IMR-90 (cell line): ENCODE results near the gene DCST2. TPM values are rescaled to one million over a fixed set of nuclear protein-coding genes. Genes with fewer than 3 reads are reported as not detected.

Experiments
- ATAC-seq: fragments of 200-7000 bp; cut with Tn5 transposase; 2 replicates; pipeline ENCODE4 v1.9.1; 2020; ENCODE audit warnings: low read depth, mild to moderate bottlenecking, moderate library complexity
- BruUV-seq: library from RNA; stranded (reverse); fragments of 400-500 nt; replicated peaks from 2 replicates; lab custom pipeline; 2021; lab: Mats Ljungman, UMichigan
- CTCF ChIA-PET: fragments of 300-600 bp; formaldehyde crosslinking; extraction: SDS; loops from one replicate; lab custom pipeline; 2021; ENCODE audit warnings: antibody characterized with exemption; lab: Yijun Ruan, JAX
- POLR2A ChIA-PET: fragments of 300-600 bp; sonication (Branson Sonifier 250); formaldehyde crosslinking; loops from one replicate; lab custom pipeline; 2022; ENCODE audit warnings: antibody characterized with exemption; ENCODE audit not compliant: unreplicated experiment; lab: Charles Lee
- DNase-seq: peaks from one replicate; pipeline ENCODE4 v3.0.0; 2013
- H2AFZ ChIP-seq: replicated peaks from 2 replicates; pipeline ENCODE3; 2013; ENCODE audit warnings: low read length, mild to moderate bottlenecking; ENCODE audit not compliant: poor library complexity
- H2AK5ac ChIP-seq: 2 replicates; pipeline ENCODE4 v1.6.1; 2013; ENCODE audit warnings: low read depth, low read length, inconsistent platforms
- H2AK9ac ChIP-seq: replicated peaks from 2 replicates; pipeline ENCODE3; 2013; ENCODE audit warnings: mild to moderate bottlenecking, low read depth, low read length, moderate library complexity; ENCODE audit not compliant: poor library complexity
- H2BK120ac ChIP-seq: 2 replicates; pipeline ENCODE4 v1.6.1; 2013; ENCODE audit warnings: low read depth, low read length, inconsistent platforms
- H2BK15ac ChIP-seq: 3 replicates; pipeline ENCODE4 v1.6.1; 2013; ENCODE audit warnings: low read depth, low read length, inconsistent platforms
- H2BK20ac ChIP-seq: 2 replicates; pipeline ENCODE4 v1.6.1; 2013; ENCODE audit warnings: low read depth, mild to moderate bottlenecking, inconsistent platforms, low read length, moderate library complexity
- H2BK5ac ChIP-seq: 2 replicates; pipeline ENCODE4 v1.6.1; 2013; ENCODE audit warnings: mild to moderate bottlenecking, low read depth, low read length, inconsistent platforms; ENCODE audit not compliant: poor library complexity, severe bottlenecking
- H3K14ac ChIP-seq: replicated peaks from 2 replicates; pipeline ENCODE4 v1.6.1; 2013; ENCODE audit warnings: low read depth, low read length, inconsistent platforms
- H3K18ac ChIP-seq: 2 replicates; pipeline ENCODE4 v1.6.1; 2013; ENCODE audit warnings: low read depth, low read length, control low read depth
- H3K23ac ChIP-seq: 2 replicates; pipeline ENCODE4 v1.6.1; 2013; ENCODE audit warnings: low read depth, low read length, inconsistent platforms
- H3K27ac ChIP-seq: 2 replicates; pipeline ENCODE4 v1.5.1; 2013; ENCODE audit warnings: mild to moderate bottlenecking, control low read depth, low read length; ENCODE audit not compliant: insufficient read depth
- H3K27me3 ChIP-seq: 2 replicates; pipeline ENCODE4 v1.6.1; 2013; ENCODE audit warnings: low read length; ENCODE audit not compliant: control insufficient read depth, insufficient read depth
- H3K36me3 ChIP-seq: 2 replicates; pipeline ENCODE4 v1.6.1; 2013; ENCODE audit warnings: low read length, mixed read lengths; ENCODE audit not compliant: control insufficient read depth, insufficient read depth
- H3K4ac ChIP-seq: 2 replicates; pipeline ENCODE4 v1.6.1; 2013; ENCODE audit warnings: low read depth, low read length, inconsistent platforms
- H3K4me1 ChIP-seq: 2 replicates; pipeline ENCODE4 v1.6.1; 2013; ENCODE audit warnings: low read length, mixed read lengths; ENCODE audit not compliant: control insufficient read depth, insufficient read depth
- H3K4me2 ChIP-seq: 2 replicates; pipeline ENCODE4 v1.6.1; 2013; ENCODE audit warnings: low read depth, mild to moderate bottlenecking, control low read depth, low read length, moderate library complexity
- H3K4me3 ChIP-seq: 2 replicates; pipeline ENCODE4 v1.5.1; 2013; ENCODE audit warnings: low read depth, mild to moderate bottlenecking, control low read depth, low read length, moderate library complexity; ENCODE audit not compliant: insufficient read depth
- H3K56ac ChIP-seq: 2 replicates; pipeline ENCODE4 v1.6.1; 2013; ENCODE audit warnings: low read length, inconsistent platforms; ENCODE audit not compliant: insufficient read depth; ENCODE audit errors: extremely low read depth
- H3K79me1 ChIP-seq, 2 experiments: 2 replicates each; pipeline ENCODE4 v1.6.1; 2013; ENCODE audit warnings: low read length in 2 of 2, inconsistent platforms in 1 of 2, low read depth in 1 of 2
- H3K9ac ChIP-seq: 2 replicates; pipeline ENCODE4 v1.6.1; 2013; ENCODE audit warnings: low read depth, low read length, control low read depth
- H3K9me1 ChIP-seq: 2 replicates; pipeline ENCODE4 v1.6.1; 2013; ENCODE audit warnings: low read length, inconsistent platforms; ENCODE audit not compliant: insufficient read depth
- H3K9me3 ChIP-seq: 2 replicates; pipeline ENCODE4 v1.6.1; 2013; ENCODE audit warnings: low read length; ENCODE audit not compliant: control insufficient read depth, insufficient read depth
- H4K20me1 ChIP-seq: 2 replicates; pipeline ENCODE4 v1.6.1; 2013; ENCODE audit warnings: low read length, inconsistent platforms; ENCODE audit not compliant: insufficient read depth
- H4K5ac ChIP-seq: 2 replicates; pipeline ENCODE4 v1.6.1; 2013; ENCODE audit warnings: mild to moderate bottlenecking, low read depth, low read length, control low read depth
- H4K8ac ChIP-seq, 2 experiments: 2 replicates each; pipeline ENCODE4 v1.6.1; 2013; ENCODE audit warnings: low read depth in 2 of 2, low read length in 2 of 2, control low read depth in 1 of 2, inconsistent platforms in 1 of 2
- H4K91ac ChIP-seq: 2 replicates; pipeline ENCODE4 v1.6.1; 2013; ENCODE audit warnings: low read depth, low read length, inconsistent platforms; ENCODE audit not compliant: insufficient read depth
- BHLHE40 ChIP-seq: fragments of 150-350 bp; IDR thresholded peaks from 2 replicates; pipeline ENCODE4 v1.6.1; 2016; ENCODE audit warnings: mild to moderate bottlenecking, low read depth, low read length
- CHD1 ChIP-seq: IDR thresholded peaks from 2 replicates; pipeline ENCODE4 v1.6.1; 2012; ENCODE audit warnings: low read depth, low read length, improper control_type of control experiment
- CTCF ChIP-seq: conservative IDR thresholded peaks from 2 replicates; pipeline ENCODE4 v1.5.1; 2012; ENCODE audit warnings: mild to moderate bottlenecking, low read depth, low read length, improper control_type of control experiment
- ELK1 ChIP-seq: fragments of 150-350 bp; IDR thresholded peaks from 2 replicates; pipeline ENCODE4 v1.6.1; 2016; ENCODE audit warnings: low read depth, mild to moderate bottlenecking, low read length, moderate library complexity, borderline replicate concordance
- FOS ChIP-seq: fragments of 150-350 bp; IDR thresholded peaks from 2 replicates; pipeline ENCODE4 v1.6.1; 2016; ENCODE audit warnings: low read depth, low read length
- MAFK ChIP-seq: IDR thresholded peaks from 2 replicates; pipeline ENCODE4 v1.6.1; 2012; ENCODE audit warnings: low read depth, low read length, improper control_type of control experiment
- MAZ ChIP-seq: IDR thresholded peaks from 2 replicates; pipeline ENCODE4 v1.6.1; 2012; ENCODE audit warnings: low read depth, mild to moderate bottlenecking, low read length, improper control_type of control experiment, moderate library complexity, borderline replicate concordance
- MXI1 ChIP-seq: IDR thresholded peaks from 2 replicates; pipeline ENCODE4 v1.6.1; 2012; ENCODE audit warnings: low read depth, mild to moderate bottlenecking, low read length, moderate library complexity, borderline replicate concordance
- NFE2L2 ChIP-seq: fragments of 150-350 bp; IDR thresholded peaks from 2 replicates; pipeline ENCODE4 v1.6.1; 2016; ENCODE audit warnings: low read depth, mild to moderate bottlenecking, low read length
- POLR2A ChIP-seq: IDR thresholded peaks from 2 replicates; pipeline ENCODE4 v1.6.1; 2012; ENCODE audit warnings: mild to moderate bottlenecking, low read depth, low read length
- RAD21 ChIP-seq: IDR thresholded peaks from 2 replicates; pipeline ENCODE4 v1.6.1; 2012; ENCODE audit warnings: low read length, improper control_type of control experiment
- RCOR1 ChIP-seq: IDR thresholded peaks from 2 replicates; pipeline ENCODE4 v1.6.1; 2012; ENCODE audit warnings: mild to moderate bottlenecking, low read length, improper control_type of control experiment; ENCODE audit not compliant: insufficient replicate concordance
- RFX5 ChIP-seq: IDR thresholded peaks from 2 replicates; pipeline ENCODE4 v1.8.0; 2012; ENCODE audit warnings: low read depth, mild to moderate bottlenecking, low read length, moderate library complexity
- SMC3 ChIP-seq: fragments of 150-350 bp; IDR thresholded peaks from 2 replicates; pipeline ENCODE4 v1.6.1; 2016; ENCODE audit warnings: low read depth, mild to moderate bottlenecking, antibody characterized with exemption, low read length, moderate library complexity
- WGBS, 2 experiments: methylation state at CpG; one replicate each; pipeline versions ENCODE4 v1.1.5 to v1.1.7; 2013; ENCODE audit warnings: missing lambda C conversion rate in 2 of 2; ENCODE audit not compliant: insufficient read length in 1 of 2; ENCODE audit errors: extremely low coverage in 2 of 2; 5-methylcytosine and 5-hydroxymethylcytosine counted together
- dilution Hi-C: fragments of 300-500 bp; cut with HindIII; formaldehyde crosslinking; loops from one replicate; pipeline ENCODE4 v1.14.3; 2018; ENCODE audit warnings: low sequenced_read_pairs; ENCODE audit not compliant: unreplicated experiment
- in situ Hi-C: fragments of 300-500 bp; cut with MboI; formaldehyde crosslinking; loops from 3 replicates; pipeline ENCODE4 v1.14.3; 2019; ENCODE audit warnings: low sequenced_read_pairs, inconsistent platforms, mixed read lengths
- intact Hi-C: fragments of 100-400 bp; cut with micrococcal nuclease; formaldehyde crosslinking; loops from 2 replicates; pipeline ENCODE4 v1.10.0; 2022
- polyA plus RNA-seq, 3 experiments: library from polyadenylated mRNA; depleted of rRNA; stranded (reverse); fragments of >200 nt; gene quantifications; 2 replicates each; pipeline ENCODE4 v1.2.3, GENCODE V29; 2012; ENCODE audit warnings: low replicate concordance in 1 of 3
- total RNA-seq: library from RNA; depleted of rRNA; stranded (reverse); fragments of >200 nt; gene quantifications from 2 replicates; pipeline ENCODE4 v1.2.3, GENCODE V29; 2012

DCST2 gene
- total and polyA plus RNA-seq, 2 of the 4 experiments (the other 2 are of a cell fraction), result 0.14 TPM; not detected in 1

- H2AK9ac ChIP-seq, result peak overlapping the region; percentile 99
- no peak overlapping the region for H2BK20ac ChIP-seq
- no peaks in the 10 kb centered on the region for H3K9me3 ChIP-seq
- WGBS, 2 experiments, result 100% methylated on average over 1 of the region's 17 CpGs; no CpG with 5 or more reads in 1 of the 2 experiments
- H3K4me1 ChIP-seq, result peaks cover 13% of the 10 kb centered on the region
- no peak overlapping the region for H4K5ac ChIP-seq
- CTCF ChIA-PET, result no interaction called here
- no peaks in the 10 kb centered on the region for H3K27me3 ChIP-seq
- H3K9ac ChIP-seq, result no peak overlapping the region
- H2AK5ac ChIP-seq, result peak overlapping the region; percentile 99
- dilution Hi-C loops, result no loop called here
- DNase-seq (no peak), ATAC-seq (no peak)
- BruUV-seq, result no TSS peak
- no peak overlapping the region for H3K56ac ChIP-seq
- H3K27ac ChIP-seq, result no peak overlapping the region
- peak overlapping the region; percentile 7 for H2AFZ ChIP-seq
- H3K4me2 ChIP-seq, result no peak overlapping the region
- peaks cover 14 to 67% of the 10 kb centered on the region in 2 experiments for H3K79me1 ChIP-seq
- in situ Hi-C loops, result no loop called here
- H3K9me1 ChIP-seq, result peaks cover 12% of the 10 kb centered on the region
- H2BK5ac ChIP-seq, result peak overlapping the region; percentile 12
- H2BK15ac ChIP-seq, result no peak overlapping the region
- H4K20me1 ChIP-seq, result peaks cover 4% of the 10 kb centered on the region; the same call in 1 of the 2 replicates
- H3K14ac ChIP-seq, result no peak overlapping the region
- peak overlapping the region; percentile 98; the same call in 1 of the 2 replicates for H4K91ac ChIP-seq
- H3K18ac ChIP-seq, result no peak overlapping the region
- intact Hi-C loops, result no loop called here
- peaks cover 2% of the 10 kb centered on the region for H3K36me3 ChIP-seq
- POLR2A ChIA-PET, result no interaction called here
- peak overlapping the region; percentile 99; the same call in 1 of the 2 replicates for H3K4ac ChIP-seq
- no peak overlapping the region; the same call in 1 of the 2 replicates for H3K23ac ChIP-seq
- peak overlapping the region in 1 of 2 experiments; percentile 92; a peak in 1 of 4 replicates for H4K8ac ChIP-seq
- H2BK120ac ChIP-seq, result no peak overlapping the region
- no peak overlapping the region for H3K4me3 ChIP-seq
- TF ChIP-seq RCOR1 (no peak), RFX5 (no peak), SMC3 (no peak), MAZ (no peak), ELK1 (no peak), CTCF (no peak), CHD1 (no peak), FOS (no peak), POLR2A (no peak), BHLHE40 (no peak), NFE2L2 (no peak), RAD21 (no peak), MXI1 (no peak), MAFK (no peak)
These were observed 28.2 kb downstream of the DCST2 start for GRCh38 chr1:155005076-155006011.
